HG03139 (cell line): ENCODE measurements around the gene RIT2.

Source experiments
- ATAC-seq: cut with Tn5 transposase; IDR thresholded peaks from one replicate; pipeline ENCODE4 v1.9.1; 2021; ENCODE audit not compliant: unreplicated experiment

RIT2 gene

DNA sequence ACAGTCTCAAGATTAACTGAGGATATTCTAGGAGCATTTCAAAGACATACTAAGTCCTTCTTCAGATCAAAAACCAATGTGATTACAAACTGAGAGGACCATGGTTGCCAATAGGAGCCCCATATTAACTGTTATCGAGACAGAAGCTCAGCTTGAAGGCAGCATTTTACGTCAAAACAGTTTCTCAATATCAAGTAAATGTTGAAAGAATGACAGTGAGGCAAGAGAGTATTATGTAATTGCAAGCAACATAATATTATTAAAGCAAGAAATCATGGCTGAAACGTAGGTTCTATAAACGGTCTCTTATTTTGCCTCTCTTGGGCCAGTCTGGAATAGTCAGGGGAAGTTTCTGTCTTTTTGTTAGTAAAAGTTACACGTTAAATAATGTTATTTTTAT is 22.9 kb downstream of the RIT2 start:
- no peak for ATAC-seq

DNA sequence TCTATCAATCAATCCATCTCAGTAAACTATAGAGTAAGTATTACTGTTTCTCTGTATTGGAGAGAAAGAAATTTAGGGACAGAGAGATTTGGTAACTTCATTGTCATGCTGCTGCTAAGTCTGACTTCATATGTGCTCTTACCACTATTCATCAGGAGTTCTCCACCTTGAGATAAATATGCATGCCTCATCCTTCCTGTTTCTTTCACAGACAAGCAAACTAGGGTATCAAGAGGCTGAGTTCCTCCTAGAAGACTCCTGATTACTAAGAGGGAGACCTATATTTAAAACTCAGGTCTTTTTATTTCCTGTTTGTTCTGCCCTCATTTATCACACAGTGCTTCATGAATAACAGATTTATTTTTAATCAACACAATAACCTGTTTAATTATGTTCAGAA is 34.1 kb downstream of the RIT2 start:
- no peak for ATAC-seq

DNA sequence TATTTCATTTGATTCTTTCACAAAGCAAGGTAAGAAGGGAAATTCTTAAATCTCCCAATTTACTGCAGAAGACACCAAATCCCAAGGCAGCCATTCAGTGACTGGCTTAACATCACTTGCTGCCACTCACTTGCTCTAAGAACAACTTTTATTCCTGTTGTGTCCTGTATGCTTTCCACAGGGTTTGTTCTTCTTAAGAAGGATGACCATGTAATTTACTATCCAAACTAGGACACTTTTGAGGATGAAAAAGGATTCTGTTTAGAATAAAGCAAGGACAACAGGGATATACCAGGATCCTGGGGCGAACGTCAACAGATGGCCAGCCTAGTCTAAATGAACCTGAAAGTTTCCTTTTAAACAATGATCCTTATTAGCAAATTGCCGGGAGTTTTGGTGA is 34.8 kb downstream of the RIT2 start:
- no peak for ATAC-seq

DNA sequence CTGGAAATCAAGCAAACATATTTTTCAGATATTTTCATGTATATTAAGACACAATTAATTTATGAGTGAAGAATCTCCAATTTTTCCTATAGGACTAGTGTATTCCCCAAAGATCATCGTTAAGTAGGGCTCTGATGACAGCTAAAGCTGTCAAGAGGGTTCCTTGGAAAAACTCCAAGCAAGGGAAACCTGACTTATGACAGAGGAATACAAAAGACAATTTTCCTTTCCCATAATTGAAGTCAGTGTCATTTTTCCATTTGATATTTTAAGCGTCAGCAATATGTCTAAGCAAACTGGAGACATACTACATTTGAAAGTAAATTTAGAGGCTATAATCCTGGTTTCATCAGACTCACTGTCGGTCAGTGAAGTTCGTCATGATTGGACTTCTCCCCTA is 36.1 kb downstream of the RIT2 start:
- no peak for ATAC-seq

DNA sequence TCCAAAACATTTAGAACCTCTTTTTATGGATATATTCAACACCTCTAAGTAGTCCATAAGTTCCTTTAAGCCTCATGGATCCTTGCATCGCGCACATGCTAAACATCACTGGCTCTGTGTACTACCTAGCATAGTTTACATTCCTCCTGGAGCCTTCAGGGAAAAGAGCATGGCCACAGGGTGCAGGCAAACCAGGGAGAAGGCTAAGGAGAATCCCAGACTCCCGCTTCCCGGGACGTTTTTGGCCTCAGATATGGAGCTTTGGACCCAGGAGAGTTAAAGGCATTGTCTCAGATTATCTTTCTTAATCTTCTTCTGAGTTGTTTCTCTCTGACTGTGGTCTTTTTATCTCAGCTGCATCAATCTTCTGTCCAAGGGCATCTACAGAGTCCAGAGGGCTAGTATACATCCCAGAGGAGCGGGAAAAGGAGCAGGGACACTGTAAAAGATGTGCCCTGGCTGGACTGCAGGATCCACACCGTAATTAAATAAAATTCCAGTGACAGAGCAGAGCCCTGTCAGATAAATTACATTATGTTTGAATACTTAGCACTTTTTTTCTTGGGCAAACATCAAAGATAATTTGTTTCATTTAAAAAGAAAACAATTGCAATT is 36.9 kb downstream of the RIT2 start:
- no peak for ATAC-seq

DNA sequence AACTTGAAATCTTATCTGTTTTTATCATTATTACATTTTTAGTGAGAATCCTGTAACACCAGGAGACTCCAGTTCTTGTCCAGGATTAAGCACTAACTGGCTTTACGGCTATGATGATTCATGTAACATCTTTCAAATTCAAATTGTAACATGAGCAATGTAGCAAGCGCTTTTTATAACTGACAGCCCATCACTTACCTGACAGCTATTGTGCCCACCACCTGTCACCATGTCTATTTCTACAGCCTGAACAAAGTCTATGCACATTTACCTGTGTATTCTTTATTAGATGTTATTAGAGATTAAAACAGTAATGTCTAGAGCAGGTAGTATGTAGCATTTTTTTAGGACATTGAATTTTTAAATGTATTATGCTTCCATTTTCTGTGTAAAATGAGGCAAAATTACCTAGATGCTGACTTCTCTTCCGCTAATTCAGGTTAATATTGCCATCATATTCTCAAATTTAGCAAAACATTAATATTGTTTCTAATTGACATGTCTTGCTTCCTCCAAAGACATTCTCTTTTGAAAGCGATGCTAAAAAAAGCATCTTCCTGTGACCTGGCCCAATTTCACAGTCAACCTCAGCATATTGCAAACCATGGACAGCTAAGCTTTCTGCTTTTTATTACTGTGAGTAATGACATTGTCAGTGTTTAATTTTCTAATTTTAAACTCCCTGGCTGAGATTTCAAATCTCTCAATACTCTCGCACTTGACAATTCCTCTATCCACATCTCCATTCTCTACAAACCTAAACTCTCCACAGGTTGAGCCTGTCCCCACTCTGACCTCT is 37.8 kb downstream of the RIT2 start:
- ATAC-seq, result no peak

DNA sequence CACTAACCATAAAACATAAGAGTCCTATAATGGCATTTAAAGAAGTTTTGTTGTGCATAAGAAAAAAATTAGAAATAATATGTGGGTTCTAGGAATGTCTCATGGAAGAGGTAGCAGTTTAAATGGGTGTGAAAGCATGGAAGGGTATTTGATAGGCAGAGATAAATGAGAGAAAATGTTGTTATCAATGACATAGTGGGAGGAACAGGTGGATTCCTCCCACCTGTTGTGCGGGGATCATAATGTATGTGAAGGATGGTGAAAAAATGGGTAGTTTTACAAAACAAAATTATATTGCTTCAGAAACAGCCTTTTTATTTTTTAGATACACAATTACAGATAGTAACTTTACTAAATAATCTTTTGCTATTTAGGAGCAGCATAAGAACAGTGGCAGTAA is 41.7 kb downstream of the RIT2 start:
- ATAC-seq, result no peak

DNA sequence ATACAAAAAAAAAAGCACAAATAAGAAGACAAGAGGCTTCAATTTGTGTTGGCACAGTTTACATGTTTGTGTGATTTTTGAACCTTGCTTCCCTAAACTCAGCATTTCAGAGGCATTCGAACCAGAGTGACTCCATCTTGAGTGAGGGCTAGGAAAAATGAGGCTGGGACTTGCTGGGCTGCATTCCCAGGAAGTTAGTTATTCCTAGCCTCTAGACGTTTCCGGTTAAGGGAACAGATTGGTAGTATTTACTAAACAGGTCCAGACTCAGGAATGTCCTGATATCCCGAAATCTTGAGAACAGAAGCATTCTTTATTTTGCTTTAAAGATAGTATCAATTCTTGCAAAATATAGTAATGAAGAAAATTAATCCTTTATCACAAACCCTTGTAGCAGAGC is 46.7 kb downstream of the RIT2 start:
- no peak for ATAC-seq

DNA sequence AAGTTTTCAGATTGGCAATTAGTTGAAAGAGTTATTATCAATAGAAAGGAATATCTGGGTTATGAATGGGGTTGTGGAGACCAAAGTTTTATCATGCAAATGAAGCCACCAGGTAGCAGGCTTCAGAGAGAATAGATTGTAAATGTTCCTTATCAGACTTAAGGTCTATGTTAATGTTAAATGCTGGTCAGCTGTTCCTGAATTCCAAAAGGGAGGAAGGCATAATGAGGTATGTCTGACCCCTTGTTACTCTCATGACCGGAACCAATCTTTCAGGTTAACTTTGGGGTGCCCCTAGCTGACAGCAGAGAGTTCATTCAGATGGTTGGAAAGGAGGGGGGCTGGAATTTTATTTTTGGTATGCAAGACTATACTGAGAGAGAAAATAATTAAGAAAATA is 47.9 kb downstream of the RIT2 start:
- ATAC-seq, result no peak

DNA sequence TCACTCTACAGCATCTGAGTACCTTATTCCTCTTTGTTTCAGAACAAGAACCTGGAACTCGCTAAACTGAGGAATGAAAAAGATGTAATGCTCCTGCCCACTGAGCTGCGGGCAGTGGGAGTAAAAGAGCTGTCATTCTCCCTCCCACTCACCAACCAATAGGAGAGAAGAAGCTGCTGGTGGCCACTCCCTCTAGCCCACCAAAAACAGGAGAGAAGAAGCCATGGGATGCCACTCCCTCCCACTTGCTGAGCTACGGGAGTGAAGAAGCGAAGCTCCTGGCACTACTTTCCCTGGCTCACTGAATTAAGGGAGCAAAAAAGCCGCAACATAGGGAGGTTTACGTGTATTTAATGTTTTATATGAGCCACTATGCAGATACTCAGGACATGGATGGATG is 53.7 kb downstream of the RIT2 start:
- no peak for ATAC-seq

DNA sequence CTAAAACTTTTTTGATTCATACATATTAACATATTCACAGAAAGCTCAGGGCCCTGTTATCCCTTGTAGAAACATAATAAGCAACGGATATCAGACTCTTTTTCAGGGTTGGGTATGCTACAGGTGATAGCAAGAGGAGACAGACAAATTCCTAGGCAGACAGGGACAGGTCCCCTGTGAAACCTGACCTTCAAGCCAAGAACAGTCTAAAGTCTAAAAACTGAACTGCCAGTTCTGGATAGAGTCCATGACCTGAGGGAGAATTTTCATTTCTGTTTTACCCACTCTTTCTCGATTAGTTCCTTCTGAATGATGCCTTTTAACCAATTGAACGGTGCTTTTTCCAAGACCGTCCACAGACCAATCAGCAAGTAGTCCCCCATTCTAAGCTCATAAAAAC is 54.2 kb downstream of the RIT2 start:
- no peak for ATAC-seq

DNA sequence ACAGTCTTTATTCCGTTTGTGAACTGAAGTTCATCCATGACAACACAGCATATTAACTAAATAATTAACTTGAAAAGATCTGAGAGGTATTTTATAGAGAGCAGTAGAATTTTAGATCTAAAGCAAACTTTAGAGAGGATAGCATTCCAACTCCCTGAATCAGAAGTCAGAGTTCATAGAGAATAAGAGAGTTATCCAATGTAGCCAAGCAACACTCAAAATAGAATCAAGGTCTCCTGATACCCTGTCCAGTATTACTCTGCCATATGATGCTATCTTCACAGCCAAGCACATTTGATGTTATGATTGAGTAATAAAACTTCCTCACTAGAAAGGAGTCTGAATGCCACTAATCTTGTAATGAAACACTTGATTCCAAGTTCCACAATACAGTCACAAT is 55.5 kb downstream of the RIT2 start:
- ATAC-seq, result no peak

DNA sequence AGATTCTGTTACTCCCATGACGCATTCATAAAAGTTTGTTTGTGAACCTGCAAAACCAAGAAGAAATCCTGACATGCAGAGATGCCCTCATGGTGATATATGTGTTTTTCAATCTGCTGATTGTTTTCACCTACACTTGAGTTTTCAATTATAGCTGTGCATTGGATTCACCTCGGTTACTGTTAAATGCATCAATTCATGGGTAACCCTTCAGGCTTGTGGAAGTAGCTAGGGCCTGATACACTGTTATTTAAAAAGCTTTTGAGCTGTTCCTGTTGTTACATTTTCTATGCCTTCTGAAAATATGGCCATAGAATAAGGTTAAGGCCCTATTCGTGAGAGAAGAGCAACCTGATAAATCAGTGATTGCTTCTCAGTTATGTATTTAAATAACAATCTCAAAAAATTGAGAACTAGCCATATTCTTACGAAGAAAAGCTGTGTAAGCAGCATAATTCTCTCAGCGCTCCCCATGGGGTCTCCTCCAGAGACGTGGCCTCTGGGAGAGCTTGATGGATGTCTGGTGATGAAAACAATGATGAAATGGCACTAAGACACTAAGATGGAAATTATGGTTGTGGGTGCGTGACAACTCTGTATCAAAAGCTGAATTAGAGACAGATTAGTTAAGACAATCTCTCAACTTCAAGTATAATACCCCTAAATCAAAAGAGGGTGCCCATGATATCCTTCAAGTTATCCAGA is 60.5 kb downstream of the RIT2 start:
- no peak for ATAC-seq

DNA sequence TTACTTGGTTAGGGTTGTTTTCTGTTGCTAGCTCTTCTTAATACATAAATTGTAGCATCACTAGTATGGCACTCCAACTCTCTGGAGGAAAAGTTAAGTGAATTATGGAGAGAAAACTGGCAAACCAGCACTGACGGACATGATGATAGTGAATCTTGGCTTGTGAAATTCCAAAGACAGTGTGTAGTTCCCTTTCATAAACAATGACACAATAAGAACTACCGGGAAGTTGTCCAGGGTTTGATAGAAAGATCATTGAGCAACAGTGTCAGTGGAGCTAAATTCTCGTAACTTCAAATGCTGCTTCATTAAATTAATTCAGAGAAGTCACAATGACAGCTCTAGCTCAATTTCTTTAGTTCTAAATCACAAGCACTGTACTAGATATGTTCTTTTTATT is 66.5 kb downstream of the RIT2 start:
- ATAC-seq, result no peak

DNA sequence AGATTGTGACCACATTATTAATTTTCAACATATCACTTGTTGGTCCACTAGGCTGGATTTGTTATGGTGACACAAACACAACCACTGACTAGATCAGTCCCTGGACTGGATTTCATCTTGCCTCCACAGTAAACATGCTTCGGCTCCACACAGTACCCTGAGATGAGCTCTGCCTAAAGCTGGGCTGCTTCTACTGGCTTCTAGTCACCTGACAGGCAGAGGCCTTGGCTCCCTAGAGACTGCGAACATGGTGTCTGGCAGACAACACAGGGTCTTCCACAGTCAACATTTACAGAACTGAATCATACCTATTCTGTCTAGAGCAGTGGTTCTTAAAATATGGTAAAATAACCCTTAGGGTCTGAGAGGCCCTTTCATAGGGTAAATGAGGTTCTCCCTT is 69.2 kb downstream of the RIT2 start:
- no peak for ATAC-seq

DNA sequence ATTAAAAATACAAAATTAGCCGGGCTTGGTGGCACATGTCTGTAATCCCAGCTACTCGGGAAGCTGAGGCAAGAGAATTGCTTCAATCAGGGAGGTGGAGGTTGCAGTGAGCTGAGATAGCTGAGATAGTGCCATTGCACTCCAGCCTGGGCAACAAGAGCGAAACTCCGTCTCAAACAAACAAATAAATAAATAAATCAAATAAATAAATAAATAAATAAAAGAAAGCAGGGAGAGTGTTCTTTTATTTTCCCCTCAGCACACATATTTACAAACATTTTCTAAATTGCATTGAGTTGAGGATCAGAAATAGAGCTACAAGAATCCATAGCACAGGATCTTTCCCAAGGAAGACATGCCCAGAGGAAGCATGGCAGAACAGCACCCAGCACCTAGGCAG is 71.9 kb downstream of the RIT2 start:
- no peak for ATAC-seq

DNA sequence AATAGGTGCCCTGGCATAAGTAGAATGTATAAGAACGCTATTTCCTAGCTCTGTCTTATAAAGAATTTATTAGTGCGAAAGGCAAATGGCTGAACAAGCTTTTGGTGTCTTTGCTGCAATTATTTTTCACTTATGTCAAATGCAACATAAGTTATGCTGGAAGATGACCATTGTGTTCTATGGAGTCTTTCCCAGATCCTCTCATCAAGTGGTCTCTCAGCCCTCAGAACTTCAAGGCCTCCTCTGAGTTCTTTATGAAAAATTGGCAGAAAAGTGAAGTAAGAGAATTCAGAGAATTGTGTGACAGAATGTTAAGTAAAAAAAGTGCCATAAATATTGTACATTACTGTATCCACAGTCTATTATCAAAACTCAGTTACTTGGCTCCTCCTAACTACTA is 75.2 kb downstream of the RIT2 start:
- no peak for ATAC-seq

DNA sequence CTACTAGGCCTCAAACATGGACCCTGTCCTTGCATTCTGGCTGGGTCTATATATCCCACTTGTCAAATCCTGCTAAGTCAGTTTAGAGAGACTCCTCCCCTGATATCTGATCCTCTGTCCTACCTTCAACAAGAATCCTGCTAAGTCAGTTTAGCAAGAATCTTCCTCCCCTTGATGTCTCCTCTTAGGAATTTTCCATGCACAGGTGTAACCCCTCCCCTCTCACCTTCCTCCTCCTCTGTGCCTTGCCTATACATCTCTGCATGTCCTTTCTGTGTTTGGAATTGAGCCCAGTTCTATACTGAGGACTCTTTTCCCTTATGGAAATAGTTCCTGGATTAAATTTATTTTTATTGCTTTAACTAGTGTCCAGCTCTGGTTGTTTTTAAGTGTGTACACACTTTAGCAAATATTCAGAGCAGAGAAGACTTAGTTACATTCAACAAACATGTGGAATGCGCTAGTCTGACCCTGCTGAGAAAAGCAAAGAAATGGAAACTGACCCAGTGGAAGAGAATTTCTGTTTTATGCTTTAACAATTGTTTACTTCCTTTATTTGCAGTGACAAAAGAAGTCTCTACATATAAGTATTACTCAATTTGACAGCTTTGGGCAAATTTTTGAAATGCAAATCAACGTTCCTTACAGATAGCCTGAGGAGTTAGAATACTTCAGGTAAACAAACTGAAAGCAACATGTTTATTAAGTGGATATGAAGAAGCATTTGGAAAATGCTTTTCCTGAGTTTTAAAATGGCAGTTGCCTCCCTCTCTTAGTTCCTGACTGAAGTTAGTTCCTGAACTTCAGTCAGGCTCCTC is 80.6 kb downstream of the RIT2 start:
- no peak for ATAC-seq

DNA sequence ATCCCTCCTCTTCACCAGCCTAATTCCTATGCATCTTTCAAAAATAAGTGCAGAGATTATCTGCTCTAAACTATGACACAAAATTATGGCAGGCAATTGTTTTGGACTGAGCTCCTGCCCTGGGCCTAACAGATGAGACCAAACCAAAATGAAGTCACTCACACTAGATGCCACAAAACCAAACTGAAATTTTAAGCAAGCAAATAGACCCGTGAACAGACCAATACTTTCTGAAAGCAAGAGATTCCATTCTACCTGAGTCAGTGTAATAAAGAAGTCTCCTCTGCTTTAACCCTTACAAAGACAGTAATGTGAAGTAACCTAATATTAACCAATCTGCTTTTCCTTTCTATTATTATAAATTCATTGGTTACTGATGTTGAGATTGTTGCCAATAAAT is 84.3 kb downstream of the RIT2 start:
- no peak for ATAC-seq

DNA sequence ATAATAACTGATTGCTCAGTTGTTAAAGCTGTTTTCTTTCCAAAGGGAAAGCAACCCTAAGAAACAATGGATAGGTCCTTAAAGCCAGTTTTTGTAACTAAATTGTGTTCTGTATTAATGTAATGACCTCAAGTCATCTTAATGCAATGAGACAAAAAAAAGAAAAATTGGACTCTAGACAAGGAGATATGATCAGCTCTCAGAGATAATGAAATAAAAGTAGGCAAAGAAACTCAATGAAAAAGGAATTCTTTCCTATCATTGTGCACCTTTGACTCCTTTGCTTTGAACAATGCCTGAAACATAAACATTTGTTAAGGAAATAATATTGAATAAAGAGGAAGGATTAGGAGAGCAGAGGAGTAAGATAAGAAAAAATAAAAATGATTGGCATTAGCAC is 86.1 kb downstream of the RIT2 start:
- ATAC-seq, result no peak

DNA sequence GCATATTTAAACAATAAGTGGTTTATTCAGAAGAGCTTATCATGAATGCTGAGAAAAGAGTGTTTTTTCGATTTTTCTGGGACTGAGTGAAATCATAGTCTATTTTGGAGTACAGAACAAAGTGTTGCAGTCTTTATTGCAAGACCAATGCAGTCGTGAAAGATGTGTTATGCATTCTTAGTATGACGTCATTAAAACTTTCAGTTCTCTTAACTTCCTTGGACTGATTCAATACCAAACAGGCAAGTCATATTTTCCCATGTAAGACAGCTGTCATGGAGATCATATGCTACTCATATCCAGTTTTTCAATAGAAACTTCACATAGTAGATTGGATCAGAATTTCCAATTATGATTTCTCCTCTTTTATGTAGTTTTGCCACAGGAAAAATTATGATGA is 92.6 kb downstream of the RIT2 start:
- no peak for ATAC-seq

DNA sequence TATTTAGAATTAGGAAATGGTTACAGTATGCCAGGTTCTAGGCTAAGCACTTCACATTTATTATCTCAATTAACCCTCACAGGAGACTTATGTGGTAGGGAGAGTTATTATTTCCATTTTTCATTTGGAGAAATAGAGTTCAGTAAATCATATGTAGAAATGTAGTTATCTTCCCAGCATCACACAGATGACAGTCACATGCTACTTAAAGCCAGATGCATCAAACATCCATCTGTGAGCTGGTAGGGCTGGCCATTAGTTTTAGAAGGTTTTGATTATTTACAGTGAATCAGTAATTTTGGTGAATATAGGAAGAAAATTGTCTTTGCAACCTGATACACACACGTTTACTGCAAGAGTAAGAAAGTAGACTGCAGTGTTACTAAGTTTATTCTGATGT is 97.9 kb downstream of the RIT2 start:
- ATAC-seq, result no peak
